SH-SY5Y (cell line): ENCODE data around the gene NXPH2.

Experiments used
- GATA2 ChIP-seq: IDR thresholded peaks from 2 replicates; pipeline ENCODE4 v1.6.1; 2011; ENCODE audit warnings: mild to moderate bottlenecking, low read depth, low read length
- GATA3 ChIP-seq: IDR thresholded peaks from 2 replicates; pipeline ENCODE4 v1.6.1; 2011; ENCODE audit warnings: low read depth, mild to moderate bottlenecking, low read length, moderate library complexity

- TF ChIP-seq GATA2 = no peak
- TF ChIP-seq GATA3 = no peak
Measured at GRCh38 chr2:138698428-138698827, 81.8 kb downstream of the NXPH2 start.
